HFFc6 (cell line): ENCODE data around the gene C11orf24. TPM values are rescaled to one million over a fixed set of nuclear protein-coding genes. Genes with fewer than 3 reads are reported as not detected.

Experiments used
- DNase-seq: peaks from one replicate; pipeline ENCODE4 v3.0.0-alpha.2; 2018
- H3K27ac Mint-ChIP-seq: 2 replicates; pipeline ENCODE4 v1.8.0; 2020; ENCODE audit warnings: mild to moderate bottlenecking, mixed read lengths
- H3K27me3 Mint-ChIP-seq: 2 replicates; pipeline ENCODE4 v1.8.0; 2021; ENCODE audit warnings: mild to moderate bottlenecking, moderate library complexity, mixed read lengths; ENCODE audit not compliant: insufficient read depth
- H3K36me3 Mint-ChIP-seq: 2 replicates; pipeline ENCODE4 v1.8.0; 2021; ENCODE audit warnings: low read depth, mixed read lengths
- H3K4me1 Mint-ChIP-seq: 2 replicates; pipeline ENCODE4 v1.8.0; 2020; ENCODE audit warnings: low read depth, mixed read lengths
- H3K4me3 Mint-ChIP-seq: 2 replicates; pipeline ENCODE4 v1.8.0; 2020; ENCODE audit warnings: mild to moderate bottlenecking, moderate library complexity, mixed read lengths
- H3K9me3 Mint-ChIP-seq: 2 replicates; pipeline ENCODE4 v1.8.0; 2020; ENCODE audit warnings: mild to moderate bottlenecking, mixed read lengths
- long read RNA-seq: library from polyadenylated mRNA; unstranded; transcript quantifications from one replicate; pipeline ENCODE4 v2.0.0, GENCODE V29; 2019
- total RNA-seq, 6 experiments: library from RNA; stranded (reverse); fragmentation: NEBNext Ultra II Directional; extraction: Animal tissue kit (Norgen Biotek cat#: 25700); gene quantifications; 2 replicates in 1 of 6; 3 replicates in 5 of 6; pipeline ENCODE4 v1.2.3, GENCODE V29; 2021
- TF ChIP-seq, protein P1 (sequence below): fragments of 200-600 bp; sonication (generic); IDR thresholded peaks from 2 replicates; pipeline ENCODE4 v1.5.0; 2021; ENCODE audit warnings: antibody characterized with exemption, mild to moderate bottlenecking

C11orf24 gene
- total RNA-seq = 100 to 1,000 TPM in 3 of 6 experiments, 10 to 100 TPM in 3; 88.4 to 126 (median 101) TPM
- long read RNA-seq, transcript C11orf24-201 (4 exons, 2,063 nt) = major isoform, 8 of 45 reads
- long read RNA-seq, partial matches to known transcripts = 3 of 45 reads
- long read RNA-seq, other reads (novel, unspliced or antisense) = 30 of 45 reads

DNA sequence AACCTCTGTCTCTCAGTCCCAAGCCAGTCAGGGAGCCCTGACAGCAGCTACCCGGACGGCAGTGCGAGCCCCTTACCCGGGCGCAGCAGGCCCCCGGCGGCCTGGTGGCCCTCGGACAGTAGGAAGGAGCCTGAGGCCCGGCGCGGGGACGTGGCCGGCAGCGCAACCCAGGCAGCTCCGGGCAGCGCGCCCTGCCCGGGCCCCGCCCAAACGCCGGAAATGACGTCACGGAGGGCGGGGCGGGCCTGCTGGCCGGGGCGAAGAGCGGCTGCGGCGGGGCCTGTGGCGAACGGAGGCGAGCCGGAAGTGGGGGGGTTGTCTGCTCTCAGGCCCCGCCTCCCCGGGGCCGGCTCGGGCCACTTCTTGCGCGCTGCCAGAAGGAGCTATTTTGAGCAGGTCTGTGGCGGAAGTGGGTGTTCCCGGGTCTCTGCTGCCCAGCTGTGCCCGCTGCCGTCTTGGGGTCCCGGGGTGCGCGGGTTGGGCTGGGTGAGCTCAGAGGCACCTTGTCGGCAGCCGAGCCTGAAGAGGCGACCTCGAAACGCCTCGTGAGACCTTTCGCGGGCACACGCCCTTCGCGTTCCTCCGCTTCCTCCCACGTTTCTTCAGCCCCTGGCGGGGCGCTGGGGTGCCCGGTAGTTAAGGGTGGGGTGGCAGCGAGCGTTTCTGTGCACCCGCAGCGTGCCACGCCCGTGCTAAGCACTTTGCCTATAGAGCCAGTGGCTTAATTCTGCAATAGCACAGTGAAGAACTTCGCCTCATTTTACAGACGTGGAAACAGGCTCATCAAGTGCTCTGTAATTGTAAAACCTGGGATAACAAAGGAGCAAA is at the start of gene C11orf24:
Gene C11orf24 (minus strand): TSS at position 193 of the 828 bp plus-strand sequence. CDS start 8,206 bp downstream, outside the sequence.
- H3K27ac Mint-ChIP-seq = peak within 1 kb of the TSS; percentile 99
- TF ChIP-seq, protein P1, sequence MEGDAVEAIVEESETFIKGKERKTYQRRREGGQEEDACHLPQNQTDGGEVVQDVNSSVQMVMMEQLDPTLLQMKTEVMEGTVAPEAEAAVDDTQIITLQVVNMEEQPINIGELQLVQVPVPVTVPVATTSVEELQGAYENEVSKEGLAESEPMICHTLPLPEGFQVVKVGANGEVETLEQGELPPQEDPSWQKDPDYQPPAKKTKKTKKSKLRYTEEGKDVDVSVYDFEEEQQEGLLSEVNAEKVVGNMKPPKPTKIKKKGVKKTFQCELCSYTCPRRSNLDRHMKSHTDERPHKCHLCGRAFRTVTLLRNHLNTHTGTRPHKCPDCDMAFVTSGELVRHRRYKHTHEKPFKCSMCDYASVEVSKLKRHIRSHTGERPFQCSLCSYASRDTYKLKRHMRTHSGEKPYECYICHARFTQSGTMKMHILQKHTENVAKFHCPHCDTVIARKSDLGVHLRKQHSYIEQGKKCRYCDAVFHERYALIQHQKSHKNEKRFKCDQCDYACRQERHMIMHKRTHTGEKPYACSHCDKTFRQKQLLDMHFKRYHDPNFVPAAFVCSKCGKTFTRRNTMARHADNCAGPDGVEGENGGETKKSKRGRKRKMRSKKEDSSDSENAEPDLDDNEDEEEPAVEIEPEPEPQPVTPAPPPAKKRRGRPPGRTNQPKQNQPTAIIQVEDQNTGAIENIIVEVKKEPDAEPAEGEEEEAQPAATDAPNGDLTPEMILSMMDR = no peak
- H3K36me3 Mint-ChIP-seq = peaks cover 17% of the 10 kb centered on the region
- peak within 1 kb of the TSS; percentile 98 for H3K4me3 Mint-ChIP-seq
- H3K9me3 Mint-ChIP-seq = no peaks in the 10 kb centered on the region
- H3K4me1 Mint-ChIP-seq = peaks cover 39% of the 10 kb centered on the region
- peaks cover 3% of the 10 kb centered on the region; the same call in 1 of the 2 replicates for H3K27me3 Mint-ChIP-seq
- peak; percentile 86 for DNase-seq

DNA sequence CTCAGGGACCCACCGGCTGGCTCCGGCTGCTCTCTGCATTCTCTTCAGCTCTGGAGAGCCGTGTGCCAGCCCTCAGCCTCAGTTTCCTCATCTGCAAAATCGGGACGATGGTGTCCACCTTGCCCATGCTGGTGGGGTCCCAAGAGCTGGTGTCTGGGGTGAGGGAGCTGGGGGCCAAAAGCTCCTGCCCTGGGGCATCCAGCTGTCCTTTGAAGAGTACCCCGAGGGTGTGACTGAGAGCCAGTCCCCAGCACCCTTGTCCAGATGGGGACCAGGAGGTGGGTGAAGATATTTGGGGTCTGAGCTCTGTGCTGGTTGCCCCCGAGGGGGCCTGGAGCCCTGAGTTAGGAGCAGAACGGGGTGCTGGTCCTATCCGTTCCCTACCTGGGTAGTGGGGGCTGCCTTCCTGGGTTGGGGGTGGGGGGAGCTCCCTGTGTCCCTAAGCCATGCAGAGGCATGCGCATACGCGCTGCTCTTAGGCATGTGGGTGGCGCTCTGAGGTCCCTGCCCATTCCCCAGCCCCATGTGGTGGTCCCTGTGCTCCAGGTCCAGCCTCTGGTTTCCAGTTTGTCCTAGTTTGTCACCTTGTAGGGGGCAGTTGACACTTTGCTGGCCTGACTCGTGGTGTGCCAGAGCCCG is 45.5 kb upstream of the C11orf24 start:
- Mint-ChIP-seq H3K4me3 (no peak overlapping the region), H3K4me1 (no peaks in the 10 kb centered on the region; the same call in 1 of the 2 replicates), H3K27ac (no peak overlapping the region), H3K36me3 (no peaks in the 10 kb centered on the region), H3K27me3 (peaks cover 24% of the 10 kb centered on the region), H3K9me3 (no peaks in the 10 kb centered on the region)
- DNase-seq = no peak
- TF ChIP-seq, protein P1 = no peak

DNA sequence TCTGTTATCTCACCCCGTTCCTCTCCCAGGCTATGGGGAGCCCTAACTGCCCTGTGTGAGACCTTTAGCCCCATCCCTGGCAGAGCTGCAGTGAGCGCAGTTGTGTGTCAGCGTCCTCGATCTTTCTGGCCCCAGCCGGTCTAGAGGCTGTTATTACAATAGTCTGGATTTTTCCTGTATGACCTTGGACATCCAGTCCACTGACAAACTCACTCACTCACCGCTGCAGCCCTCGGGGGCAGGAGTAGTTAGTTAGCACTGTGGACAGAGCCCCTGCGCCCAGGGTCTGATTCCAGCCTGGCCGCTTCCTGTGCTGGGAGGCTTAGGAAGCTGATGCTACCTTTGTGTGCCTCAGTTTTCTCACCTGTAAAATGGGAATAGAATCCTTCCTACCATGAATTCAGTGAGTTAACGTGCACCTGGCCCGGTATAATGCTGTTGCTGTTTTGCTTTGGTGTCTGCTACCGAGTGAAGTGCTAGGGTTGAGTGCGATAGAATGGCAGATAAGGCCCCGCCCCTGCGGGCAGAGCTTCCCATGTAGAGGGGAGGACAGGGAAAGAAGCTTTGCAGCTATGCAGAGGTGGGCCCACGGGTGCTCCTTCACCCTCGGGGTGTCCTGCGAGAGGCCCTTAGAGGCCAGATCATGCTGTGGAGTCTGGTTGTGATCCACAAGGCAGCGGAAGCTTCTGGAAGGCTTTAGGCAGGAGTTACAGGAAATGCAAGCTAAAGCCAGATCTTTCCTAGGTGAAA is 43.6 kb upstream of the C11orf24 start:
- DNase-seq = no peak
- Mint-ChIP-seq H3K4me3 (no peak overlapping the region), H3K9me3 (no peaks in the 10 kb centered on the region), H3K4me1 (no peaks in the 10 kb centered on the region; the same call in 1 of the 2 replicates), H3K36me3 (no peaks in the 10 kb centered on the region), H3K27ac (no peak overlapping the region), H3K27me3 (peaks cover 19% of the 10 kb centered on the region)
- TF ChIP-seq, protein P1 = no peak

DNA sequence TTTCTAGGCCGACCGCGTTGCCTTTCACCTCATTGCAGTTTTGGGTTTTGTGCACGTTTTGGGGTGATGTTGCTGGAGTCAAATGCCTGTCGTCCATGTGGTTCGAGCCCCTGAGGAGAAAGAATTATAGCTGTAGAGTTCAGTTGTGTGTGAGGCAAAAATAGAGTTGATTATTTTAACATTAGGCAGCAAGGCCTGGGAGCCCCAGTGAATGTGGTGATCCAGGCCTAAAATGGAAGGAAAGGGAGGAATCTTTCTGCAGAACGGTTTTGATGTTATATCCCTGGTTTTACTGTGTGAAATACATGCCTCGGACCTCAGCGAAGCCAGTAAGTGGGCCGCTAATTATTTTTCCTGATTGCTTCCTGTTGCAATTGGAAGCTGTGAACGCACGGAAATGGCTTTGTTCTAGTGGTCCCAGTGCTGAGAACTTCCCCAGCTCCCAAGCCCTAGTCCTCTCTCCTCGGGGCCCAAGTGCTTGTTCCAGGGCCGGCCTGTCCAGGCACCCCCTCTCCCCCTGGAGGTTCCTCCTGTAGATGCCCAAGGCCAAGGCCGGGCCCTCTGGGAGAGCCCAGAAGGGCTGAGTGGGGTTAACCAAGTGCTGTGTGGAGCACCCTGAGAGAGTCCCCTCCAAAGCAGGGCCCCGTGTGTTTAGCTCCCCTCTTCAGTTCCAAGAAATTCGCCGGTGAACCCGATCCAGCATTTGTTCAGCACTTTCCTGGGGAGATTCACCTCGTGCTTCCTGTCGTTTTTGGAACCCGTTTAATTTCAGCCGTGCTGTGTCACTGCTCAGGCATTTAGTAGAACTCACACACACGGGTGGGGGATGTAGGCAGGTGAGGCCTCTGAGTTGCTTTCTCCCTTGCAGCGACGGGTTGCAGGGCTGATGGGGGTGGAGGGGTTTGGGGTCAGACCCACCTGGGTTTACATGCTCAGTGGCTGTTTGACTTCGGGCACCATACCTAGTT is 42.7 kb upstream of the C11orf24 start:
- Mint-ChIP-seq H3K27ac (no peak overlapping the region), H3K36me3 (no peaks in the 10 kb centered on the region), H3K4me3 (peak overlapping the region; percentile 76), H3K4me1 (no peaks in the 10 kb centered on the region; the same call in 1 of the 2 replicates), H3K27me3 (peaks cover 15% of the 10 kb centered on the region), H3K9me3 (no peaks in the 10 kb centered on the region)
- DNase-seq = no peak
- TF ChIP-seq, protein P1 = no peak
